HG03457 (cell line): ENCODE results near the gene RNF213.
"Not testable (repeated sequence)": the region's sequence is repeated elsewhere in the genome, so short reads cannot be mapped to it uniquely, and the experiment has no call there.

Source experiments
- ATAC-seq: cut with Tn5 transposase; IDR thresholded peaks from one replicate; pipeline ENCODE4 v1.9.1; 2021; ENCODE audit warnings: moderate number of reproducible peaks; ENCODE audit not compliant: unreplicated experiment

Gene RNF213

DNA sequence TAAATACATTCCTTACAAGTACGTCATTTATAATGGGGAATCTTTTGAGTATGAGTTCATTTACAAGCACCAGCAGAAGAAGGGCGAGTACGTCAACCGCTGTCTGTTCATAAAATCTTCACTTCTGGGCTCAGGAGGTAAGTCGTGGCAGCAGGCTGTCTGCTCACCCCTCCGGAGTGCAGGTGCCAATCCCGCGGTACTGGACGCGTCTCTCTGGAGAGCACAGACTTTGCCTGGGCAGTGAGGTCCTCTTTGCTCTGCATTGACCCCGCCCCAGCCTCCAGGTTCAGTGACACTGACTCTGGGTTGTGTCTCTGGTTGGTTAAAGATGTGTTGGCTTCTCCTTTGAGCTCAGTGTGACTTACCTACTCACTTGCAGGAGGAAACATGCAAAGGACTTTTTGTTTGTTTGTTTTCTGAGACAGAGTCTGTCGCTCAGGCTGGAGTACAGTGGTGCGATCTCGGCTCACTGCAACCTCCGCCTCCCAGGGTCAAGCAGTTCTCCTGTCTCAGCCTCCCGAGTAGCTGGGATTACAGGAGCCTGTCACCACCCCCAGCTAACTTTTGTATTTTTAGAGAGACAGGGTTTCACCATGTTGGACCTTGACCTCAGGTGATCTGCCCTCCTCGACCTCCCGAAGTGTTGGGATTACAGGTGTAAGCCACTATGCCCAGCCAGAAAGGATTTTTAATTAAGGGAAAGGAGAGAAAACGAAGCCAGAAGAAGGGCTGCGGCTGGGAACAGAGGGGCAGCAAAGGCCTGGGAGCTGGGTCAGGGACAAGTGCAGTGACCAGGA, 31.2 kb downstream of the RNF213 start:
- ATAC-seq, result no peak

DNA sequence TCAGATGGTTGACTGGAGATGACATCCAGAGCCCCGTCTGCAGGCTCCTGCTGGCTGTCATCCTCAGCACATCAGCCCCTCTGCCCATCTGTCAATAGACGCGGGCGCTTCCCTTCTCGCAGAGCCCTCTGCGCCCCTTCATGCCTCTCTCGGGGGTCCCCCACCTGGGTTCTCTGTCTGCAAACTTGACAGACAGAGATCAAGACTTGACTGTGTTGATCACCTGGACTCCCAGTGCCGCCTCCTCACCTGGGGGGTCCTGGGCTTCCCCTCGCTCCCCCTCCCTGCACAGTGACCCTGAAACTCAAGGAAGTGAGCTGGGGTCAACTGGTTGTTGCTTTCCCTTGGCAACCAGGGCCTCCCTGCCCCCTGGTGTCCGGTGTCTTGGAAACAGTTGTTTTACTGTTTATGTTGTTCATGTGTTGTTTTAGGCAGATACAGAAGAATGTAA, 31.9 kb downstream of the RNF213 start:
- no peak for ATAC-seq

DNA sequence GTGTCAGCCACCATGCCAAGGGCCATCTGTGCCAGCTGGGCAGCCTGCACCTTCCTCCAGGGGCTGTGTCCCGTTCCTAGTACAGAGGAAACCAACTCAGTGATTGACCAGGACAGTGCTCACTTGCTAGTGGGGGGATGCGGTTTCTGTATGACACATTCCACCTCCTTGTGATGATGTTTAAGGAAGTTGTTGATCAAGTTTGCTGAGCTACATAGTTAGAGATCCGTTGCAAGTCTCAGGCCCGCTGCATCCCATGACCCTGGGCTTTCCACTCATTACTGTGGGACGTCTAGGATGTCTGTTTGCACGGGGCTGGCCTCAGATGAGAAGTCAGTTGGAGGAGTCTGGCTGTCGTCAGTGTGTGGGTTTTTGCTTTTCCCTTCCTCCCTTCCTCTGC, 33.6 kb downstream of the RNF213 start:
- ATAC-seq, result no peak

DNA sequence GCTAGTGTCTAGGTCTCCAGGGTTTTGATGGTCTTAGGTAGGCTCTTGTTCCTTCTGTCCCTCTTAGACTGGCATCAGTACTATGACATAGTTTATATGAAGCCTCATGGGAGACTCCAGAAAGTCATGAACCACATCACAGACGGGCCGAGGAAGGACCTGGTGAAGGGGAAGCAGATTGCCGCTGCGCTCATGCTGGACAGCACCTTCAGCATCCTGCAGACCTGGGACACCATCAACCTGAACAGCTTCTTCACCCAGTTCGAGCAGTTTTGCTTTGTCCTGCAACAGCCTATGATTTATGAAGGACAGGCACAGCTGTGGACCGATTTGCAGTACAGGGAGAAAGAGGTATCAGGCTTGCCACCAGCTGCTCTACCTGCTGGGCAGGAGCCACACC, 34.0 kb downstream of the RNF213 start:
- no peak for ATAC-seq

DNA sequence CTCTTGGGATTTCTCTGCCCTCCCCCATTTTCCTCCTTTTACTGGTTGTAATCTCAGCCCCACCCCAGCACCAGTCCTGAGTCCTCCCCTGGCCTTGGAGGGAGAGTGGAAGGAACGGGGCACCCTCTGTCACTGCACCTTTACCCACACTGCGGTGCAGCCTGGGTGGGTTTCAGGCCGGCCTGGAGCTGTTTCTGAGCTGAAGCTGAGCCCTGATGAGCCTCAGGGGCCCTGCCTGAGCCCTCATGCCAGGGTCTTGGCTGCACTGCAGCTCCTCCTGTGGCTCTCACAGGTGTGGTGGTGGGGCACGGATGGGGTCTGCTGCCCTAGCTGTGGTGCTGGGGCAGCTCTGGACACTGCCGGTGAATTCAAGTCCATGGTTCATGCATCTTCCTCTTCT, 34.5 kb downstream of the RNF213 start:
- no peak for ATAC-seq

DNA sequence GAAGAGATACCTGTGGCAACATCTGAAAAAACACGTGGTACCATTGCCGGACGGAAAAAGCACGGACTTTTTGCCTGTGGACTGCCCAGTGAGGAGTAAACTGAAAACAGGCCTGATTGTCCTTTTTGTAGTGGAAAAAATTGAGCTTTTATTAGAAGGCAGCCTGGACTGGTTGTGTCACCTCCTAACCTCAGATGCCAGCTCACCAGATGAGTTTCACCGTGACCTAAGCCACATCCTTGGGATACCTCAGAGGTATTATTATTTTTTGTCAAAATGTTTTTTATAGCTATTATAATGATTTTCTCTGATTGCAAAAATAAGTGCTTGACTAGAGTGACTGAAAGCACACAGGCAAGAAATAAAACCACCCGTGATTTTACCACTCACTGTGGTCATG, 34.9 kb downstream of the RNF213 start:
- no peak for ATAC-seq

DNA sequence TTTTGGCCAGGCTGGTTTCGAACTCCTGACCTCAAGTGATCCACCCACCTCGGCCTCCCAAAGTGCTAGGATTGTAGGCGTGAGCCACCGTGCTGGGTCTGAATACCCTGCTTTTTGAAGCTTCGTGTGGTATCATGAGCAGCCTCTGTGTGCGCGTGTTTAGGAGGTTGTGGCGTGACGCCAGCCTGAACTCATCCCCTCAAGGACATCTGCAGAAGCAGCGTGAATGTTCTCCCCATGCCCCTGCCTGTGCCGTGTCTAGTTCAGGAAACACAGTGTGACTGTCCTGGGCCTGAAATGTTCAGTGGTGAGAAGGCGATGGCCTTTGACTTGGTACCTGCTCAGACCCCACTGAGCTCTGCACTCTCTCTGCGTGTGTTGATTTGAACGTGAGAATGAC, 35.6 kb downstream of the RNF213 start:
- no peak for ATAC-seq

DNA sequence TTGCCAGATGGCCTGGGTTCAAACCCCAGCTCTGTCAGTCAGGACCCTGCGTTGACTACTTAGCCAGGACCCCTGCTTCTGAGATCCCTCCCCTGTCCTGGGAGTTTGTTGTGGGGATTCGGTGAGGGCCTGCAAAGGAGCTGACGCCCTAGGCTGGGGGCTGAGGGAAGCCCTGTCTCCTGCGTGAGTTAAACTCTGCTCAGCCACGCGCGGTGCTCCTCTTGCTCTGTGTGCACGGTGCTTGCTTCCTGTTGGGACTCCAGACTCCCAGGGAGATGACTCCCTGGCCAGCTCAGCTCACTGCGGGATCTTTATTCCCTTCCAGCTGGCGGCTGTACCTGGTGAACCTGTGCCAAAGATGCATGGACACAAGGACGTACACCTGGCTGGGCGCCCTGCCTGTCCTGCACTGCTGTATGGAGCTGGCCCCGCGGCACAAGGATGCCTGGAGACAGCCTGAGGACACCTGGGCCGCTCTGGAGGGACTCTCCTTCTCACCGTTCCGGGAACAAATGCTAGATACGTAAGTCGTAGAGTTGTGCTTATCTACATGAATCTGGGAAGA, 37.4 kb downstream of the RNF213 start:
- ATAC-seq, result no peak

DNA sequence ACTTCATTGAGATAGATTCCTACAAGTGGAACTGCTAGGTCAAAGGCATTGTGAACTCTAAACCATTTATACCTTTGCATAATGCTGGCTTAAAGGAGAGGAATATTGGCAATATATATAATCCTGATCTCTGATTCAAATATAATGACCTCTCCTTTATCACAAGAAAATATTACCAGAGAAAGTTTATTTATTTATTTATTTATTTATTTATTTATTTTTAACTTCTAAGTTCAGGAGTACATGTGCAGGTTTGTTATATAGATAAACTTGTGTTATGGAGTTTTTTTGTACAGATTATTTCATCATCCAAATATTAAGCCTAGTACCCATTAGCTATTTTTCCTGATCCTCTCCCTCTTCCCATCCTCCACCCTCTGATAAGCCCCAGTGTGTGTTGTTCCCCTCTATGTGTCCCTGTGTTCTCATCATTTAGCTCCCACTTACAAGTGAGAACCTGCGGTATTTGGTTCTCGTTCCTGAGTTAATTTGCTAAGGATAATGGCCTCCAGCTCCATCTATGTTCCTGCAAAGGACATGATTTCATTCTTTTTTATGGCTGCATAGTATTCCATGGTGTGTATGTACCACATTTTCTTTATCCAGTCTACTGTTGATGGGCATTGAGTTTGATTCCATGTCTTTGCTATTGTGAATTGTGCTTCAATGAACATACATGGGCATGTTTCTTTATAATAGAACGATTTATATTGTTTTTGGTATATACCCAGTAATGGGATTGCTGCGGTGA, 38.9 kb downstream of the RNF213 start:
- not testable (repeated sequence) for ATAC-seq

DNA sequence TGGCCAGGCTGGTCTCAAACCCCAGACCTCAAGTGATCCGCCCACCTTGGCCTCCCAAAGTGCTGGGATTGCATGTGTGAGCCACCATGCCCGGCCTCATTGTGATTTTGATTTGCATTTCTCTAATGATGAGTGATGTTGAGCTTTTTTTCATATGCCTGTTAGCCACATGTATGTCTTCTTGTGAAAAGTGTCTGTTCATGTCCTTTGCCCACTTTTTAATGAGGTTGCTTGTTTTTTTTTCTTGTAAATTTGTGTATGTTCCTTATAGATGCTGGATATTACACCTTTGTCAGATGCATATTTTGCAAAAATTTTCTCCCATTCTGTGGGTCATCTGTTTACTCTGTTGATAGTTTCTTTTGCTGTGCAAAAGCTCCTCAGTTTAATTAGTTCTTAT, 40.1 kb downstream of the RNF213 start:
- not testable (repeated sequence) for ATAC-seq

DNA sequence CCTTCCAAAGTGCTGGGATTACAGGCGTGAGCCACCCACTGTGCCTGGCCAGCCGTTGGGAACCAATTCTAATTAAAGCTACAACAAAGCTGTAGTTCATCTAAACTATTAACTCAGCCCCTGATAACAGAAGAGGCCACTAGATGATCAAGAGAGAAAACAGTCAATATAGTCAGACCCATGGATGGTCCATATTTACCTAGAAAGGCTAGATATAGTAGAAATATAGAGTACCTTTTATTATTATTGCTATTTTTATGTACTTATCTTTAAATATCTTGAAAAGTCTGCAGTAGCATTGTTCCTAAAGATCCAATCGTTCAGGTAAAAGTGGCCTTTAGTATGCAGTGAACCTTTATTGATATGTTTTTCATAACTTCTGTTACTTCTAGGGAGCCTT, 43.2 kb downstream of the RNF213 start:
- ATAC-seq, result no peak

DNA sequence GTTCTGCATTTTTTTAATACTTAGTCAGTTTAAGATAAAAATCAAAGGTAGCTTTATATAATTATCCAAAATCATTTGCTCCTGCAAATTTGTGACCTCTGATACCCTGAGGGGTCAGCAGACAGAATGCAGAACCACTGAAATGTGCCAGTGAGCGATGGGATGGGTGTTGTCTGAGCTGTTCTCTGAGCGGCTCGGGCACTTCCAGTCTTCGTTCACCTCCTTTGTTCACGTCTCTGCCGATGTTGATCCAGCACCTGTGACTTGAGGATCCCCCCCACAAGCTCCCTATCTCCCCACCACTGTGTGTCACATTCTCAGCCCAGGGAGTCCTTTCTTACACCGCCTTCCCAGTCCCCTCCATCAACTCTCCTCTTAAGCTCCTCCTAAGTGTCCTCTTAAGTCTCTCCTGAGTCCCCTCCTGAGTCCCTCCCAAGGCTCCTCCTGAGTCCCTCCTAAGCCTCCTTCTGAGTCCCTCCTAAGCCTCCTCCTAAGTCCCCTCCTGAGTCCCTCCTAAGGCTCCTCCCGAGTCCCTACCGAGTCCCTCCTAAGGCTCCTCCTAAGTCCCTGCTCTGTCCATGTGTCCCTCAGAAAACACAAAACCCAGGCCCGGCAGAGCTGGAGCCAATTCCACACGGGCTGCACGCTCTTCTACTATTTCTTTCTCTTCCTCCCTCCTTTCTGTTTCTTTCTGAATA, 47.5 kb downstream of the RNF213 start:
- no peak for ATAC-seq

DNA sequence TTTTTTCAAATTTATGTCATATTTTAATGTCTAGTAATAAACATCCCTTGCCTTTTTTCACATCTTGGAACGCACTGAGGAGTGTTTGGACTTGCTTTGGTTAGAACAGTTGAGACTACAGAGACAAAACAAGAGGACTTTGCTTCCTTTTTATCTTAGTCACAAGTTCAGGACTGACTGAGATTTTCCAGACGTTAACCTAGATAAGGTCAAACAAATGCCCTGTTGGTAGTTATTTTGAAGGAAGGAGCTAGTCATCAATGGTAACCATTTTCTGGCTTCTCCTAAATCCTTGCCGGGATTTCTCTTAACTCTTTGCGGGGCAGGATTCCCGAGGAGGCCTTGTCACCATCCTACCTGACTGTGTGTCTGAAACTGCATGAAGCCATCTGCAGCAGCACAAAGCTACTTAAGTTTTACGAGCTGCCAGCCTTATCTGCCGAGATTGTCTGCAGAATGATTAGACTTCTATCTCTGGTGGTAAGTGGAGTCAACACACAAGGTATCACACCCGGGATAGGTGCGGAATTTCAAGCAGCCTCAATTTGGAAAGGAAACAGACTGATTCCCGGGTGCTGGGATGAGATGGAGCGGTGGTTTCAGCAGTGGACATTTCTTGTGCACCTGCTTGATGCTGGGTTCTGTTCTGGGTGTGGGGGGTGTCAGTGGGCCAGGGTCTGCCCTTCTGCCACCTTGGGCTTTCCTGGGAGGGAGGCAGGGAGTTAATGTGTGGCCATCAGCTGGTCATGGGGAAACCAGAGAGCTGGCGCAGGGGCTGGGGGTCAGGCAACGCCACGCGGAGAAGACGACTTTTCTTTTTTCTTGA, 48.3 kb downstream of the RNF213 start:
- no peak for ATAC-seq

DNA sequence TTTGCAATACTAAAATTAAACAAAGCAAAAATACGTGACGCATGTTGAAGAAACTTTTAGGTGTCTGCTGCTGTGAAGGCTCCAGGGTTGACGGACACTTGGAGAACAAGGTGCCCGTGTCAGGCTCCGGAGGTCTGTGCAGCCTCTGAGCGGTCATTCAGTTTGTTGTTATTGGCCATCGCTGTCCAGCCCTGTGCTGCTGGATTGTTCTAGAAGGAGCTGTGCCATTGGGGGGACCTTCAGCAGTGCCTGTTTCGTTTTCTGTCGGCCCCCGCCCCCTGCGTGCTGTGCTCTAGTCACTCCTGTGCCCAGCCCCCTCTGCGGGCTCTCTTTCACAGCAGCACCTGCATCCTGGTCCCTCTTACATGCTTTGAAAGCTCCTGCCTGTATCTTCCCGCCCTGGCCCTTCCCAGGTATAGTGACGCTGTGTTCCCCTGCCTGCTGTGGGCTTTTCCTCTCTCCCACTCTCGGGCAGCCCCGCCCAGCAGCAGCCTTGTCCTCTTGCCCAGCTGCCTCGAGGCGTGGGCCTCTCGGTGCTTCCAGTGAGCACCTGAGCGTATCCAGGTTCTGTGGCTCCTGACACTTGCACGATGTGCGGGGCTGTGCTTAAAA, 50.7 kb downstream of the RNF213 start:
- no peak for ATAC-seq

DNA sequence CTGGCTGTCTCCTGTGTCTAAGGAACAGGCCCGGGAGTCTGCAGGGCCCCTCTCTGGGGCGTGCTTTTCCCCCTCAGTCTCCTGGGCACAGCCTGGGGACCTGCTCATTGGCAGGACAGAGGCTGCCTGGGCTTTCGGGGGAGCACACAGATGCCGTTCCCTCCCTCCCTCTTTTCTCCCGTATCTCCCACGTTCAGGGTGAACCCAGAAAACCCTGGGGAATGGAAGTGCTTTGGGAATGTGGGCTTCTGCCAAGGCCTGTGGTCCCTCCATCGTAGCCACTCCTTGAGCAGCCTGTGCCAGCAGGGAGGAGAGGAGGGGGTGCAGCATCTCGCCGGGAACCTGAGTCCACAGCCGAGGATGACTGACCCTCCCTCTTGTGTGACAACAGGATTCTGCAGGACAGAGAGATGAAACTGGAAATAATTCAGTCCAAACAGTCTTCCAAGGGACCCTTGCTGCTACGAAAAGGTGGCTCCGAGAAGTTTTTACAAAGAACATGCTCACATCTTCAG, 52.0 kb downstream of the RNF213 start:
- ATAC-seq, result no peak

DNA sequence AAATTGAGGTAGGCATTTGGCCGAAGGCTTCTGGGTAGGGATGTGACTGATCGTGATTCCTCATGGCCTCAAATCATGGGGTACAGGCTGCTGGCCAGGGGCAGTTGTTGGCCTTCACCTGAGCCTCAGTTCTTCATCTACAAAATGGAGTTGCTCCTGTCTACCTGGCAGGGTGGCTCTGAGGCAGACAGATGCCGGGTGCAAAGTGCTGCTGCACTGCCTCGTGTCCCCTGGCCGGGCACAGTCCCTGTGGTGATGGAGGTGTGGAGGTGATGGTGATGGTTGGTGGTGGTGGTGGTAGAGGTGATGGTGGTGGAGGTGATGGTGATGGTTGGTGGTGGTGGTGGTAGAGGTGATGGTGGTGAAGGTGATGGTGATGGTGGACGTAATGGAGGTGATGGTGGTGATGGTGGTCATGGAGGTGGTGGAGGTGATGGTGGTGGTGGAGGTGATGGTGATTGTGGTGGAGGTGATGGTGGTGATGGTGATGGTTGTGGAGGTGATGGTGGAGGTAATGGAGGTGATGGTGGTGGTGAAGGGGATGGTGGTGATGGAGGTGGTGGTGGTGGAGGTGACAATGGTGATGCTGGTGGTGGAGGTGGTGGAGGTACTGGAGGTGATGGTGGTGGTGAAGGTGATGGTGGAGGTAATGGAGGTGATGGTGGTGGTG, 52.6 kb downstream of the RNF213 start:
- no peak for ATAC-seq

DNA sequence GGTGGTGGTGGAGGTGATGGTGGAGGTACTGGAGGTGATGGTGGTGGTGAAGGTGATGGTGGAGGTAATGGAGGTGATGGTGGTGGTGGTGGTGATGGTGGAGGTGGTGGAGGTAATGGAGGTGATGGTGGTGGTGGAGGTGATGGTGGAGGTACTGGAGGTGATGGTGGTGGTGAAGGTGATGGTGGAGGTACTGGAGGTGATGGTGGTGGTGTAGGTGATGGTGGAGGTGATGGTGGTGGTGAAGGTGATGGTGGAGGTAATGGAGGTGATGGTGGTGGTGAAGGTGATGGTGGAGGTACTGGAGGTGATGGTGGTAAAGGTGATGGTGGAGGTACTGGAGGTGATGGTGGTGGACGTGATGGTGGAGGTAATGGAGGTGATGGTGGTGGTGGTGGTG, 53.3 kb downstream of the RNF213 start:
- ATAC-seq, result not testable (repeated sequence)

DNA sequence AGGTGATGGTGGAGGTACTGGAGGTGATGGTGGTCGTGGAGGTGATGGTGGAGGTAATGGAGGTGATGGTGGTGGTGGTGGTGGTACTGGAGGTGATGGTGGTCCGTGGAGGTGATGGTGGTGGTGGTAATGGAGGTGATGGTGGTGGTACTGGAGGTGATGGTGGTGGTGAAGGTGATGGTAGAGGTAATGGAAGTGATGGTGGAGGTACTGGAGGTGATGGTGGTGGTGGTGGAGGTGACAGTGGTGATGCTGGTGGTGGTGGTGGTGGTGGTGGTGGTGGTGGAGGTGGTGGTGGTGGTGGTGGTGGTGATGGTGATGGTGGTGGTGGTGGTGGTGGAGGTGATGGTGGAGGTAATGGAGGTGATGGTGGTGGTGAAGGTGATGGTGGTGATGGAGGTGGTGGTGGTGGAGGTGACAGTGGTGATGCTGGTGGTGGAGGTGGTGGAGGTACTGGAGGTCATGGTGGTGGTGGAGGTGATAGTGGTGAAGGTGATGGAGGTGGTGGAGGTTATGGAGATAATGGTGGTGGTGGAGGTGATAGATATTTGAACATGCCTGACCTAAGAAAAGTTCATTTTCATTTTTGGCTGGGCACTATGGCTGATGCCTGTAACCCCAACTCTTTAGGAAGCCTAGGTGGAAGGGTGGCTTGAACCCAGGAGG, 55.0 kb downstream of the RNF213 start:
- no peak for ATAC-seq

DNA sequence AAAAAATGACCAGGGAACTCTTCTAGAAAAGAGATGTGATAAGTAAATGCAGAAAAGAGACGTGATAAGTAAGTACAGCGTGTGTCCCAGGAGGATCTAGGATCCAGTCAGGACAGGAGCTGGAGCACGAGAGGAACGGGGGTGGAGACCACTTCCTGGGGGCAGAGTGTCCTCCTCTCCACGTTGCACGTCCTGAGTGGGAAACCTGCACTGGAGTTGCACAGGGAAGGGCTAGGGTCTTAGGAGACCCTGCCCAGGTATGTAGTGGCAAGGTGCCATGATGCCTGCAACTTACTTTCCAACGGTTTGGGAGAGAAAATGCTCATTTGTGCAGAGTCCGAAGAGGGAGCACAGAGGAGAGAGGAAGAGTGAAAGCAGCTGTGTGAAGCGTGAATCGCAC, 55.8 kb downstream of the RNF213 start:
- ATAC-seq, result no peak
